Germinal center (tissue), 1 donor: ENCODE measurements around the gene BMPR2.
"Not testable (repeated sequence)": the region's sequence is repeated elsewhere in the genome, so short reads cannot be mapped to it uniquely, and the experiment has no call there.

Experiments
- DNase-seq: peaks from one replicate; pipeline ENCODE4 v3.0.0; 2012; ENCODE audit warnings: mixed read lengths, low spot score

Gene BMPR2

DNA sequence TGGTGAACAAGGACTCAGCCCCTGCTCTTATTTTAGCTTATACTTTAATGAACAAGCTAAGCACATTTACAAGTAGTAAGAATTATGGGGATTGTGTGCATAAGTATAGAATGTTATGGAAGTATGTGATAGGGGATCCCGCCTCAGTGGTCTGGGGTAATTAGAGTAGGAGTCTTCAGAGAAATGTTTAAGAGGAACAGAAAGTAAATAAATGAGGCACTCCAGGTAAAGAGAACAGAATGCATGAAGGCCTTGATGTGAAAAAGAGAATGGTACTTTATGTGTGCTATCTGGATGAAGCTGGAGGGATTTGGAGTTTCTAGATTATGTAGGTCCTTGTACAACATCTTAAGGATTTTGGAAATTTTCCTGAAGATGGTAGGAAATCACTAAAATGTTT, 76.6 kb downstream of the BMPR2 start:
- no peak for DNase-seq

DNA sequence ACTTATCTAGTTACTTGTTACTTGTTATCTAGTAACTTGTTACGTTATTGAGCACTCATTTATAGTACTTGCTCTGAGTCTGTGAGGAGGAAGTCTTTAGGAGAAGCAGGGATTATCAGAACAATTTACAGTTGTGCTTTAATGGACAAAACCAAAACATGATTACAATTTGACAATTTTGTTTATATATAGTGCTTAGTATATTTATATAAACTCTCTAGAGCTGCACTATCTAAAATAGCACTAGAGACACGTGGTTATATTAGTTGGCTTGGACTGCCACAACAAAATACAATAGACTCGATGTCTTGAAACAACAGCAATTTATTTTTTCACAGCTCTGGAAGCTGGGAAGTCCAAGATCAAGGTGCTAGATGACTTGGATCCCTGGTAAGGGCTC, 78.4 kb downstream of the BMPR2 start:
- DNase-seq, result no peak

DNA sequence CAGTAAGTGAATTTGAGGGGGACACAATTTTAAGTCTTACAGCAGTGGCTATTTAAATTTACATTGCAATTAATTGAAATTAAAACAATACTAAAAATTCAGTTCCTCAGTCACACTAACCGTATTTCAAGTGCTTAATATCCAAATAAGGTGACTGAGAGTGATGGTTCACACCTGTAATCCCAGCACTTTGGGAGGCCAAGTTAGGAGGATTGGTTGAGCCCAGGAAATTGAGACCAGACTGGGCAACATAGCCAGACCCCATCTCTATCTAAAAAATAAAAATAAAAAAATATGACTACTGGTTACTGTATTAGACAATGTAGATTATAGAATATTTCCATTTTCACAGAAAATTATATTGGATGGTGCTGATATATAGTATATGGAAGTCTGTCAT, 79.0 kb downstream of the BMPR2 start:
- no peak for DNase-seq

DNA sequence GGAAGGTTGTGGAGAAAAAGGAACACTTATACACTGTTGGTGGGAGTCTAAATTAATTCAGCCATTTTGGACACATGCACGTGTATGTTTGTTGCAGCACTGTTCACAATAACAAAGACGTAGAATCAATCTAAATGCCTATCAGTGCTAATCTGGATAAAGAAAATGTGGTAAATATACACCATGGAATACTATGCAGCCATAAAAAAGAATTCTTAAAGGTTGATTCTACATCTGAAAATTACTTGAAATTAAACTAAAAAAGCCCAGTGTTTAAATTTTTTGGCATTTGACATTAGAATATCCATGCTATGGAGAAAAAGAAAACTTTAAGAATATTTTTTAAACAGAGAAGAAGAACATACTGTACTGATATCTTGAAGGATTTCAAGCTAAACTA, 84.0 kb downstream of the BMPR2 start:
- no peak for DNase-seq

DNA sequence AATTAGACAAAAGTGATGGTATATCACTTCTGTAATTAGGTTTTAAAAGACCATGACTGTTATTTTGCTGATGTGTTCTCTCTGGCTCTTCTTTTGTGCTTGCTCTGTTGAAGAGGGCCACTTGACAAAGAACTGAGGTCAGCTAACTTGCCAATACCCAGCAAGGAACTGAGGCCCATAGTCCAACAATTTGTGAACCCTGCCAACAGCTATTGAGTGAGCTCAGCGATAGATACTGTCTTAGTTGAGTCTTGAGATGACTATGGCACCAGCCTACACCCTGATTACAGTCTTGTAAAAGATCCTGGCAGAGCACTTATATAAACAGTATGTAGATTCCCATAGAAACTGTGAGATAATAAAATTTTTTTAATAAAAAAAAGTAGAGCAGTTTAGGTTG, 103.0 kb downstream of the BMPR2 start:
- no peak for DNase-seq

DNA sequence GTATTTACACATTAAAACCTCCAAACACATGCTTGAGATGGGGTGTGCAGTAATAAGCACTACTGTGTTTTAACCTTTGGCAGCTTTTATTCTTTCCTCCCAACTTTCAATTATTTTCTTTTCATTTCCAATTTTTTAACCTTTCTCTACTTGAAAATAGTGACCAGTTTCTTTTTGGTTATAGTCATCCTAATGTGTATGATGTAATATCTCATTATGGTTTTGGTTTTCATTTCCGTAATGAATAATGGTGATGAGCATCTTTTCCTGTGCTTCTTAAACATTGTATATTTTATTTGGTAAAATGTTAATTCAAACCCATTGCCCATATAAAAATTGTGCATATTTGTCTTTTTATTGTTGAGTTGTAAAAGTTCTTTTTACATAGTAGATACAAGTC, 103.5 kb downstream of the BMPR2 start:
- no peak for DNase-seq

DNA sequence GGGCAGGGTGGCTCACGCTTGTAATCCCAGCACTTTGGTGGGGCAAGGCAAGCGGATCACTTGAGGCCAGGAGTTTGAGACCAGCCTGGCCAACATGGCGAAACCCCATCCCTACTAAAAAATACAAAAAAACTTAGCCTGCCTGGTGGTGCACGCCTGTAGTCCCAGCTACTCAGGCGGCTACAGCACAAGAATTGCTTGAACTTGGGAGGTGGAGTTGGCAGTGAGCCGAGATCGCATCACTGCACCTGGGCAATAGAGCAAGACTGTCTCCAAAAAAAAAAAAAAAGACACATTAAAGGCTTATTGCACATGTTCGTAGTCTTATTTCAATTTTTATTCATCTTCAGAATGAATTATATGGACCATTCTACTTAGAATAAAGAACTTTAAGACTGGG, 110.2 kb downstream of the BMPR2 start:
- DNase-seq, result no peak

DNA sequence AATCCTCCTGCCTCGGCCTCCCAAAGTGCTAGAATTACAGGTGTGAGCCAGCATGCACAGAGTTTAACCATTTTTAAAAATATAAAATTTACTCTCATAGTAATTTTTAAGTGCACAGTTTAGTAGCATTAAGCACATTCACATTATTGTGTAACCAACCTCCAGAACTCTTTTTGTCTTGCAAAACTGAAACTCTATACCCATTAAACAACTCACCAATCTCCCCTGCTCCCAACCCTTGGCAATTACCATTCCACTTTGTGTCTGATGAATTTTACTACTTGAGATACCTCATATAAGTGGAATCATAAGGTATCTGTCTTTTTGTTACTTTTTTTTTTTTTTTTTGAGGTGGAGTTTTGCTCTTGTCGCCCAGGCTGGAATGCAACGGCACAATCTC, 112.5 kb downstream of the BMPR2 start:
- no peak for DNase-seq

DNA sequence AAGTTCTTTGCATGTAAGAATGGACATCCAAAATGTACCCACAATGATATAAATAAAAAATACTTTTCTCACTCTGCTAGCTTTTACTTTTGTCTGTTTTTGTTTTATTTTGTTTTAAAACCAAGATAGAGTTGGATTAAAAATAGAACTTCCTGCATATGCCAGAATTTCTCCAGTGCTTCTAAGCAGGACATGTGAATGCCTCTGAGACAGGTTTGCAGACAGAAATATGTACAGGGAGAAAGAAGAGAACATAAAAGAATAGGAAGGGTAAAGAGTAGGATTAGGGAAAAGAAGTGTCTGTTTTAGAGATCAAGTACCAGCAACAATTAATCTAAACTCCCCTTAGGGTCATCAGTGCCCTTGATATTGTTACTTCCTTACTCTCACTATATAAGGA, 114.4 kb downstream of the BMPR2 start:
- DNase-seq, result no peak

DNA sequence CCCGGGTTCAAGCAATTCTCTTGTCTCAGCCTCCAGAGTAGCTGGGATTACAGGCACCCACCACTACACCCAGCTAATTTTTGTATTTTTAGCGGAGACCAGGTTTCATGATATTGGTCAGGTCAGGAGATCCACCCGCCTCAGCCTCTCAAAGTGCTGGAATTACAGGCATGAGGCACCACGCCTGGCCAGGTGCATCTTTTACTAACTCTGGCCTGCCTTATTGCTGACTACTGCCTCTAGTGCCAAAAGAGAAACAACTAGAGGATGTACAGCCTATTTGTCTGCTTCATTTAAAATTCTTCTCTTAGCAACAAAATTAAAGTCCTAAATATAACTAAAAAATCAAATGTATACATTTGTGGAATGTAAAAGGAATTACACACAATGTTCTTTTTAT, 115.4 kb downstream of the BMPR2 start:
- DNase-seq, result no peak

DNA sequence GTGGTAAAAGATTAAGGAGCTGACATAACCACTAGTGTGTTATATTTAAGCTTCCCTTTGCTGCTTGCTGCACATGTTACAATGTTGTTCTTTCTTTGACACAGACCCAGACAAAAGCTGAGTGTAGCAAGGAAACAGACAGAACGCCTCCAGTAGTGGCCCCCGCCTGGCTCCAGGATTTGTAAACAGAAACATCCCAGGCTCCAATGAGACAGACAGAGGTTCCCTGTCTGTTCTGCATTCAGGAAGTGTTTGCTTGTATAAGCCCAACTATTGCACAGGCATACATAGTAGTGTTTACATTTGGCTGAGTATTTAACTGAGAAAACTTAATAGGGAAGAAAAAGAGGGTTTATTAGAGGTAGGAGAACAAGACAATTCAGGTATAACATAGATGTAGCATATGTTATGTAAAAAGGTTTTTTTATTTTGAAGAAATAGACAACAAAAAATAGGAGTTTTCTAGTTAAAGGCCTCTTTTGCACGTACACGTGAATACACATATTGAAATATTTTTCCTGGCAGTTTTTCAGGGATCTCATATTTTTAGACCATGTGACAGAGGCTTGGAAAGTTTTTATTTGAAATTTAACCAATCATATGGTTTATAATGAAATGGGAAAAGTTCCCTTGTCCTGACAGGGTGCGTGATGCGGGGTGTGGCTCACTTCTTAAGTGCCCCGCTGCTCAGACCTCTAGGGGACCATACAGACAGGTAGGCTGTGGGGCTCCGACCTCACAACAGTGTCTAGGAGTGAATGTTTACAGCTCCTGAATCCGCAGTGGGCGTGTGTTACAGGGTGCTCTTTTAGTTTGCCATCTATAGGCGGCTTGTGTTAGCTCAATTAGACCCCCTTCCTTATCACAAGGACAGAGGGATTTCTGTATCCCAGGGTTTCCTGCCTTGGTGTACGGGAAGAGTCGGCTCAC, 118.4 kb downstream of the BMPR2 start:
- DNase-seq, result no peak

DNA sequence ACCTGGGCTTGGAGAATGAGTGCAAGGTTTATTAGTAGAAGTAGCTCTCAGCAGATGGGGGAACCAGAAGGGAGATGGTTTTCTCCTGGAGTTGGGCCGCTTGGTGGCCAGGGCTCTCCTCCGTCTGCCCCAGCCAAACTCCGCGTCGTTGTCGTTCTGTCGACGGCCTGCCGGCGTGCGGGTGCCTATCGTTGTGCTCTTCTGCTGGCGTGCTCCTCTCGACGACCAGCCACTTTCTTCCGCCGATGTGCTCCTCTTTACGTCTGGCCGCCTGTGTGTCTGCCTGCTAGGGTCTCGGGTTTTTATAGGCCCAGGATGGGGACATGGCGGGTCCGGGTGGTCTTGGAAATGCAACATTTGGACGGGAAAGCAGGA, 119.1 kb downstream of the BMPR2 start:
- no peak for DNase-seq

DNA sequence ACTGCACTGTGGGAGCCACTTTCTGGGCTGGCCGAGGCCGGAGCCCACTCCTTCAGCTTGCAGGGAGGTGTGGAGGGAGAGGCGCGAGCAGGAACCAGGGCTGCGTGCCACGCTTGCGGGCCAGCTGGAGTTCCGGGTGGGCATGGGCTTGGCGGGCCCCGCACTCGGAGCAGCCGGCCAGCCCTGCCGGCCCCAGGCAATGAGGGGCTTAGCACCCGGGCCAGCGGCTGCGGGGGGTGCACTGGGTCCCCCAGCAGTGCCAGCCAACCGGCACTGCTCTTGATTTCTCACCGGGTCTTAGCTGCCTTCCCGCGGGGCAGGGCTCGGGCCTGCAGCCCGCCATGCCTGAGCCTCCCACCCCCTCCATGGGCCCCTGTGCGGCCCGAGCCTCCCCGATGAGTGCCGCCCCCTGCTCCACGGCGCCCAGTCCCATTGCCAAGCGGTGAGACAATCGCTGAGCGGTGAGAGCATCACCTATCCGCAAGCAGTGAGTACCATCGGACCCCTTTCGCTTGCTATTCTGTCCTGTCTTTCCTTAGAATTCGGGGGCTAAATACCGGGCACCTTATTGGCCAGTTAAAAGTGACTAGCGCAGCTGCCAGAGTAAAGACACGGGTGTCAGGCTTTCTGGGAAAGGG, 120.8 kb downstream of the BMPR2 start:
- not testable (repeated sequence) for DNase-seq

DNA sequence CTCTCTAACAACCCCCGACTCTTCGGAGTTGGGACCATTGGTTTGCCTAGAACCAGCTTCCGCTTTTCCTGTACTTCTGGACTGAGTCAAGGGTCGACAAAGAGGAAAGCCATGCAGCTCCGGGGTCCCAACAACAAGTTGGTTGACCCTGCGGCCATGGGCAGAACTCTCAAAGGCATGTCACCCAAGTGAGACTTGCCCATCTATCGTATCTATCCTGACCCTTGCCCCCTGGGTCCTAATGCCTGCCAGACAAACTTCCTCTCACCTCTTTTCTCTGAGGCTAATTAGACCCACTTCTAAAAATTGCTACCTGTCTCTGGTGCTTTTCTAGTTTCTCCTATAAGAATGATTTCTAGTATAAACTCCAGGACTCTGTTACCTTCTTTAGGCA, 121.3 kb downstream of the BMPR2 start:
- not testable (repeated sequence) for DNase-seq

DNA sequence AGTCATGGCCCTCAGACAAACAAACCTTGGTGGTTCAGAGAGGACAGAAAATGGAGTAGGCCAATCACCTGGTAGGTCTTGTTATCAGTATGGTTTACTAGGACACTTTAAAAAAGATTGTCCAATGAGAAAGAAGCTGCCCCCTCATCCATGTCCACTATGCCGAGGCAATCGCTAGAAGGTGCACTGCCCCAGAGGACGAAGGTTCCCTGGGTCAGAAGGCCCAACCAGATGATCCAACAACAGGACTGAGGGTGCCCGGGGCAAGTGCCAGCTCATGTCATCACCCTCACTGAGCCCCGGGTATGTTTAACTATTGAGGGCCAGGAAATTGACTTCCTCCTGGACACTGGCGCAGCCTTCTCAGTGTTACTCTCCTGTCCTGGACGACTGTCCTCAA, 123.7 kb downstream of the BMPR2 start:
- DNase-seq, result not testable (repeated sequence)

DNA sequence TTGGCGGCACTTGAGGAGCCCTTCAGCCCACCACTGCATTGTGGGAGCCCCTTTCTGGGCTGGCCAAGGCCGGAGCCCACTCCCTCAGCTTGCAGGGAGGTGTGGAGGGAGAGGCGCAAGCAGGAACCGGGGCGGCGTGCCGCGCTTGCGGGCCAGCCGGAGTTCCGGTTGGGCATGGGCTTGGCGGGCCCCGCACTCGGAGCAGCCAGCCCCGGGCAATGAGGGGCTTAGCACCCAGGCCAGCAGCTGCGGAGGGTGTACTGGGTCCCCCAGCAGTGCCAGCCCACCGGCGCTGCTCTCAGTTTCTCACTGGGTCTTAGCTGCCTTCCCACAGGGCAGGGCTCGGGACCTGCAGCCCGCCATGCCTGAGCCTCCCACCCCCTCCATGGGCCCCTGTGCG, 127.1 kb downstream of the BMPR2 start:
- DNase-seq, result not testable (repeated sequence)

DNA sequence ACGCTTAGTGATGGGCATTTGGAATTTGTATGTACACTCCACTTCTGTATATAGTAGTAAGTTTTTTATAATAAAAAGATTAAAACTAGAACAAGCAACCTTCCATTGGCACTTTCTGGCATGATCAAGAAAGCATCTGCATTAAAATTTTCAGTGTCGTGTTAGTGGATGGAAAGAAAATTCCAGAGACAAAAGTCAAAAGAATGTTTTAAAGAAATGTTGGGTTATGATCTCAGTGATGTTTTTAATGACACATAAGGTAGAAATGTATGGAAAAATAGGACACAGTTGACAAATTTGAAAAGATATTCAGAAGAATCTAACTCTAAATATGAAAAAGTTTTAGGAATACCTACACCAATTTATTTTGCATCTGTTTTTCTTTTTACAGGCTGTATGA, 132.6 kb downstream of the BMPR2 start:
- DNase-seq, result no peak

DNA sequence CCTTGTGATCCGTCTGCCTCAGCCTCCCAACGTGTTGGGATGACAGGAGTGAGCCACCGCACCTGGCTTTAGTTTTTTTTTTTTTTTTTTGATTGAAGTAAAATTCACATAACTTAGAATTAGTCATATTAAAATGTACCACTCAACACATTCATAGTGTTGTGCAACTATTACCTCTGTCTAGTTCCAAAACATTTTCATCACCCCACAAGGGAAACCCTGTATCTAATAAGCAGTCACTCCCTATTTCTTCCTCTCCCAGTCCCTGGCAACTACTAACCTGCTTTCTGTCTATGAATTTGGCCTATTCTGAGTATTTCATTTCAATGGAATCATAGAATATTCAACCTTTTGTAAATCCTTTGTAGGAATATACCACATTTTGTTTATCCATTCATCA, 134.8 kb downstream of the BMPR2 start:
- no peak for DNase-seq

DNA sequence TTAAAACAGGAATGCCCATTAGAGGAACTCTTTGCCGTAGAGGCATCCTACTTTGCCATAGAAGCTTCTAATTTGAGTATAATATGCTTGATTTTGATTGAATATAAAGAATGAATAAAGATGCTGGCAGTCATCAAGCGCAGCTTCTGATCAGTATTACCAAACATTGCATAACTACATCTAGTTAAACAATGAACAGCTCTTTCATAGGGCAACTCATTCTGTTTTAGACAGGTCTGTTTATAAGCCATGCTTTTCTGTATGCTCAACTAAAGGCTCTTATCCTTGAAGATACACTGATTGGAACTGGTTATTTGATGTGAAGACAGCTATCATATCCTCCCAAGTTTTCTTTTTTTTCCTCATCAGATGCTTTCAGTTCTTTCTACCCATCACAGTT, 136.0 kb downstream of the BMPR2 start:
- no peak for DNase-seq

DNA sequence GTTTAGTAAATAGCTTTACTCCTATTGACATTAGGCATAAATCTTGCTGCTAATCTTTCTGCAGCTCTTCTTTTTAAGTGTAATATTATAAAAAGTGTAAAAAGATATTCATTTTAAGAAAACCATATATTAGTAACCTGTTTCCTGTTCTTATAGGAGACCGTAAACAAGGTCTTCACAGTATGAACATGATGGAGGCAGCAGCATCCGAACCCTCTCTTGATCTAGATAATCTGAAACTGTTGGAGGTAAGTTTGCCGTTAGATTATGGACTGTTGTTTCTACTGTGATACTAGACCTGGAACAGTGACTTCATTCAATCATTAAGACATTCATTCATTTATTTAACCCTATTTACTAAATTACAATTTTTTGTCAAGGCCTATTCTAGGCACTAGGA, 138.6 kb downstream of the BMPR2 start:
- no peak for DNase-seq

DNA sequence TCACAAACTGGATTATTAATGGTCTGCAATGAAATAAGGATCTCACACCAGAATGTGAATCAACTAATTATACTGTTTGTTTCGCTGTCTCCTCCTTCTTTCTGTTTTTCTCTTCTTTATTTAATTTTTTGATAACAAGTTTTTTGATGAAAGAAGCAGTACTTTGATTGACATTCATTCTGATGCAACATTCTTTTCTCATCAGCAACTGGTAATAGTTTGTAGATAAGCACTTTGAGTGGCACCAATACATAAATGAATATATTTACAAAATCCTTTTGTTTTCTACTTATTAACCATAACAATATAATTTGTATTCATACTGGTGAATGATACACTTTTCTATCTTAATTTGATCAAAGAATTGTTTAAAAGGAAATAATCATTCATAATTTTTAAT, 143.3 kb downstream of the BMPR2 start:
- no peak for DNase-seq

DNA sequence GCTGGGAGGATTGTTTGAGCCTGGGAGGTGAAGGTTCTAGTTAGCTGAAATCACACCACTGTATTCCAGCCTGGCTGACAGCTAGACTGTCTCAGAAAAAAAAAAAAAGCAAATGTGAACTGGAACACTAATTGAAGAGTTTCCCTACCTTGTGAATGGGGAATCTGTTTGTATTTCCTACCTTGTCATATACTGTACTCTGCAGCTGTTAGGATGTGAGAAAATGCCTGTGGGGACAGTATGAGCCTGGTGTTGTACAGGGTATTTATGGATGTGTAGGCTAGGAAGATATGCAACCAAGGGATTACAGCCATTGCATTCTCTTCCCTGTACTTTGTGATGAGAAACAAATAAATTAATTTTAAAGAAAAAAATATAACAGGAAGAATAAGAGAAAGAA, 145.3 kb downstream of the BMPR2 start:
- no peak for DNase-seq

DNA sequence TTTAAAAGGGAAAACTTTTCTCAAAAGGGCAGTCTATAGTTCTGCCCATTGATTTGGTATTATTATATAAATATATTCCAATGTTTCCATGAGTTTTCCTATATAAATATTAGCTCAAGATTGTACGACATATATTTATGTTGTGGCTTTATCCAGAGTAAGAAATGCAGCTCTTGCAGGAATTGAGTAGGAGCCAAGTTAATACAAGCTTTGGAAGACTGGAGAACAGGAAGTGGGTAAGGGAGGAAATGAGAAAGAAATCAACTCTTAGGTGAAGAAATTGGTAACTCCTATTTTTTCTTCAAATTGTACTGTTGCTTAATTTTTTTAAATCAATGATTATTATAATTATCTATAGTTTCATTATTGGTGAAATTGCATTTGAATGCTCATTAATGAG, 153.3 kb downstream of the BMPR2 start:
- no peak for DNase-seq

DNA sequence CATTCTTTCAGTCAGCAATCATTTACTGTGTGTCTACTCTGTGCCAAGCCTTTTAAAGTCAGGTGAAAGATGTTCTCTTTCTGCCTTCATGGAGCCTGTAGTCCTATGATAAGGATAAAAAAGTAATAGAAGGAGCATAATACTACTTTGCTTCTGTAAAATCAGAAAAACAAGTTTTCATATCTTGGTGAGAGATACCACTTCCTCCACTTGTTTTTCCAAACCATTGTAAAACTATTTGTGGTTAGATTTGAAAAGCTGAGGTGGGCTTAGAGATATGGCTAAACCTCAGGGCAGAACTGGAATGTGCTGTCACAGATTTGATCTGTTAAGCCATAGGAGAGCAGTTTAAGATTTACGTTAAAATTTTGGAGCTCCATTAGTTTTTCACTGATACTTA, 153.9 kb downstream of the BMPR2 start:
- no peak for DNase-seq
